Cerebellar cortex (tissue), 1 donor: Measurements from ENCODE around the gene LHFPL3.
"Not testable (repeated sequence)": the region's sequence is repeated elsewhere in the genome, so short reads cannot be mapped to it uniquely, and the experiment has no call there.

Experiments used
- DNase-seq: peaks from one replicate; pipeline ENCODE4 v3.0.0-alpha.2; 2015; ENCODE audit warnings: low spot score

LHFPL3 gene

DNA sequence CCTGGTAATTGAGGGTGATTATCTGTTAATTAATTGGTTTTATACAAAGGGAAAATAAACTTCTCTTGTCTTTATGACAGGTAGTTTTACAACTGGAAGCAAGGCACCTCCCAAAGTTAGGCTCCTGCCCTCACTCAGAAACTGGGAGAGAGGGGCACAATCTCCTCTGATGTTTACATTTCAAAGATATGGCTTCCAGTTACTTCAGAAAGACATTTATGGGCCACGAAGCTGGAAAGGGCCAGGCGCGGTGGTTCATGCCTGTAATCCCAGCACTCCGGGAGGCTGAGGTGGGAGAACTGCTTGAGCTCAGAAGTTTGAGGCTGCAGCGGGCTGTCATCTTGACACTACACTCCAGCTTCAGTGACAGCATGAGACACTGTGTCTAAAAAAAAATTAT is 570.0 kb downstream of the LHFPL3 start:
- DNase-seq, result no peak

GRCh38 chr7:104900525-104901239 is 572.3 kb downstream of the LHFPL3 start:
- no peak for DNase-seq

GRCh38 chr7:104901240-104901619 is 572.8 kb downstream of the LHFPL3 start:
- DNase-seq, result no peak

GRCh38 chr7:104902183-104902582 is 573.8 kb downstream of the LHFPL3 start:
- no peak for DNase-seq

DNA sequence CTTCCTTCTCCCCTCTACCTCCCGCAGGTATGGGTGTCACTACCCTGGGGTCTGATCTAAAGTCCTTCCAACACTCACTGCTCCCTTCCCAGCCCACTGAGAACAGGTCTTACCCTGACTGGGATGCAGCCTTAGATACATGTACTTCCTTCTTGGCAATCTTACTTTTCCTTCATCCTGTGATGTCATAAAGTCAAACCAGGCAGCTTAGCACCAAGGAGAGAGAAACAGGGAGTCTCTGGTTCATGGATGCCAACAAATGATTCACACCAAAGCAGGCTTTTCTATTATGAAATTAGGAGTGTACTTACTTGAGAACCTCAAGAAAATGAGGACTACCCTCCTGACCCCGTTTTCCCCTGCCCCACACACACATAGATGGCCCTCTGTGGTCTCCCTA is 574.6 kb downstream of the LHFPL3 start:
- no peak for DNase-seq

DNA sequence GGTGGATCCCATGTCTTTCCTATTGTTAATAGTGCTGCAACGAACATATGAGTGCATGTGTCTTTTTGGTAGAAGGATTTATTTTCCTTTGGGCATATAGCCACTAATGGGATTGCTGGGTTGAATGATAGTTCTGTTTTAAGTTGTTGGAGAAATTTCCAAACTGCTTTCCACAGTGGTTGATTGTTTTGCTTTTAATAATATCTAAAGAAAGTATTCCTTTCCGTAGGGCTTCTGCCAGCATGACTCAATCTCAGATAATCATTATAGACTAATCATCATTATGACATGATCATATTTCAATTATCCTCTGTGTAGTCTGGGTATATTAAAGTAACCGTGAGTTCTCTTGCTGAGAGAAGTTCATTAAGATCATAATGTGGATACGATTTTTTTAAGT is 575.4 kb downstream of the LHFPL3 start:
- DNase-seq, result no peak

- no peak for DNase-seq
Observed at GRCh38 chr7:104906032-104906431, 577.6 kb downstream of the LHFPL3 start.

- DNase-seq, result no peak
Observed at GRCh38 chr7:104906556-104906955, 578.2 kb downstream of the LHFPL3 start.

GRCh38 chr7:104908636-104909035 is 580.2 kb downstream of the LHFPL3 start:
- no peak for DNase-seq

- DNase-seq, result no peak
Observed at GRCh38 chr7:104909096-104909495, 580.7 kb downstream of the LHFPL3 start.

- DNase-seq, result no peak
Observed at GRCh38 chr7:104914421-104914820, 586.0 kb downstream of the LHFPL3 start.

DNA sequence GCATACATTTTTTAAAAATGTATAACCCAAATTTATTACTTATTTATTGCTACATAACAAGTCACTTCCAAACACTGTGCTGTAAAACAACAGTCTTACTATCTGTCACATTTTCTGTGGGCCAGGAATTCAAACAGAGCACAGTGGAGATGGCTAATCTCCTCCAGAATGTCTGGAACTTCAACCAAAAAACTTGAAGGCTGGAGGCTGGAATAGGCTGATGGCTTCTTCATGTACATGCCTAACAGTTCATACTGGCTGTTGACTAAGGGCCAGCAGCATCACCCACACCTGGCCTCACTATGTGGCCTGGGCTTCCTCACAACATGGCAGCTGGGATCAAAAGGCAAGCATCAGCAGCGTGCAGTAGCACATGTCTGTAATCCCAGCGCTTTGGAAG is 593.2 kb downstream of the LHFPL3 start:
- no peak for DNase-seq

DNA sequence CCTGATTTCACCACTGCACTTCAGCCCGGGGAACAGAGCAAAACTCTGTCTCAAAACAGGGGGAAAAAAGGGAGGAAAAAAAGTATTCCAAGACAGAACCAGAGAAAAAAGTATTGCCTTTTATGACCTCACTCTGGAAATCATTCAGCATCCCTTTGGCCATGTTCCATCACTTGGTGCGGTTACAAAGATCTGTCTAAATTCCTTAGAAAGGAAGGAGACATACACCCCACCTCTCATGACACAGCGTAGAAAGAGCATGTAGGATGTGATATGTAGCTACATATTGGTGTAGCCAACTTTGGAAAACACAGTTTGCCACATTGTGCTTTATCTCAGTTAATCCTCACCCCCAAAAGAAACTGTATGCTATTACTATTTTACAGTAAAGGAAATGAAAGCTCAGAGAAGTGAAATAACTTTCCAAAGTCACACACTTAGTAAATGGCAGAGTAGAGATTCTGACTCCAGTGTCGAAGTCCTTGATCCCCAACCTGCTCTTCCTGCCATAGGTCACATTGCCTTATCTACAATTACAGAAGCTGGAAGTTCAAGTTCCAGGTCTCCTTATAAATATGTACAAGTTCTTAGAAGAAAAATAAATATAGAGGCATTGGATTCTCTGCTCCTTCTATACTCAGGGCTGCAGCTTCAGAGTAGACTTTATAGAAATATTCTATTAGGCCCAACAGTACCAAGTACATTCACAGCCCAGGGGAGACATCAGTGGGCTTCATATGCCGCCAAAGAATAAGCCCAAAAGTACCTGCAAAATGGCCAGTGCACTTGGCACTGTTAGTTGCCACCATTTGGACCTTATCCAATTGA is 594.0 kb downstream of the LHFPL3 start:
- no peak for DNase-seq

DNA sequence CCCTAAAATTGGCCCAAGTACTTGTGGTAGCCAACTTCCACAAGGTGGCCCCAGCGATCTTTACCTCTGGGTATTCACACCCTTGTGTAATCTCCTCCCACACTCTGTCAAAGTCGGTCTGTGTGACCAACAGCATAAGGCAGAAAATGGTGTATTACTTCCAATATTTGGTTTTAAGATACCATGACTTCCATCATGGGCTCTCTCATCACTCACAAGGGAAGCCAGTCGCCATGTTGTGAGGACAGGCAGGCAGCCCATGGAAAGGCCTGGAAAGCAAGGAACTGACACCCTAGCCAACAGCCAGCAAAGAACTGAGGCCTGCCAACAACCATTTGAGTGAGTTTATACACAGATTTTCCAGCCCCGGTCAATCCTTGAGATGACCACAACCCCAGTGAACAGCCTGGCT is 594.6 kb downstream of the LHFPL3 start:
- DNase-seq, result peak; percentile 70

- DNase-seq, result not testable (repeated sequence)
Observed at GRCh38 chr7:104926189-104926588, 597.8 kb downstream of the LHFPL3 start.

DNA sequence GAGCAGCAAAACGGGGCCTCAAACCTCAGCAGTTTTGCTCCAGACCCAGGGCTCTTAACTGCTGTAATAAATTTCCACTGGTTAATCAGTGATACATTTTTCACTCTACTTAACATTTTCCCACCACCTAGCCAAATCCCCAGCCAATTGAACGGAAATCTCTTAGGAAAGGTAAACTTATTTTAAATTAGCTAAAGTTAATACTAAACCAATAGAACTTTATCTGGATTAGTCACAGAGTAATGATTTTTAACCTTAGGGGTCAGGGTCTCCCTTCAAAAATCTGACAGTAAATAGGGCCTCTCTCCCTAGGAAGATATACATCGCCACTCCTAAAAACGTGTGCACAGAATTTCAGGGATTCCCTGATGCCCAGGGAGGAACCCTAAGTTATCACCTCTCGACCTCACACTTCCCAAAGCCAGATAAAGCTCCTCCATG is 598.2 kb downstream of the LHFPL3 start:
- DNase-seq, result no peak

DNA sequence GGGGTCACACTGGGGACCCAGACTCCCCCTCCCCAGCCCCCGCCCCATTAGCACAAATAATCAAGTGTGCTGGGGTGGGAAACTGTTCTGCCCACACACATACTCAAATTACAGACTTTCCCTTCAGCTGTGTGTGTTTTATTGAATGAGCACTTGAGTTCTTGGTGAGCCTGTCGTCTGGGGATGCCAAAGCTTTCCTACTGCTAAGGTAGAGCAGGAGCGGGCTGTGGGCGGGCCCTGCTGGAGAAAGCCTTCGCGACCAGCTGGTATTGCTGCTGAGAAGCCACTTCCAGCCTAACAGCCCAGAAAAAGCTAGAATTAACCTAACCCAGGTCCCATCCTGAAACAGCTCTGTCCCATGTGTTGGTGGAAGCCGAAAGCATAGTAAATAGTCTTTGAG is 598.7 kb downstream of the LHFPL3 start:
- no peak for DNase-seq

DNA sequence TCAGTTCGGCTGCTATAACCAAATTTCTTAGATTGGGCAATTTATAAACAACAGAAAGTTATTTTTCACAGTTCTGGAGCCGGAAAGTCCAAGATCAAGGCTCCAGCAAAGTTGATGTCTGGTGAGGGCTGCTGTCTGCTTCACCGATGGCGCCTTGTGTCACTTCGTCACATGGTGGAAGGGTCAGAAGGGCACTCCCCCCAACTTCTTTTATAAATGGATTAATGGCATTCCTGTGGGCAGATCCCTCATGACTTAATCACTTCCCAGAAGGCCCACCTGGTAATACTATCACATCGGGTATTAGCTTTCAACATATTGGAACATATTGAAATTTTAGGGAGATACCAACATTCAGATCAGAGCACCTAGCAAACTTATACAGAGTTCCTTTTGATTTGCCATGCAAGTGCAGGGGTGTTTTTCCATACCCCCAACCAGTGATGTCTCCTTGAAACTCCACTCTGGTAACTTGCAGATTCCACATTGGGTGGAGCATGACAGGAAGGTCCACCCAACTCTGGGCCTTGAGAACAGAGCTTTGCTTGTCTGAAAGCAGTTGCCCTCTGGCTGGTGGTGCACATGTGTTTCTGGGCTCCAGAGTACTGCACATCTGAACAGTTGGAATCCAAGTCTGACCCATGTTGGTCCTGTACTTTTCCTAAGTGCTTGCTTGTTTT is 600.5 kb downstream of the LHFPL3 start:
- DNase-seq, result no peak

DNA sequence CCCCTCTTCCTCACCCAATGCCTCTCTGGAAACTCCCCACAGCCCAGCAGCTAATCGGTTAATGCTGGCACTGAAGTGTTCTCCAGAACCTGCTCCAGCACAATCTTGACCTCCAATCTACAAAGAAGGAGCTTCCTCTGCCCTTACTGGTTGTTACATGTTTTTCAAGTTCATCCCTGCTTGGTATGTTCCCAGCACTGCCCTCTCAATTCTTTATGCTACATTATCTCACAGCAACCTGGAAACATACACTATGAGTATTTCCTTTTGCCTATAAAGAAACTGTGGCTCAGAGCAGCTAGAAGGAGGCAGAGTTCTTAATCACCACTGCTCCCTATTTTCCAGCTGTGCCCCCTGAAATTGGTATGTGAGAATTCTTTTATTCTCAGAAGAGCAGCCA is 601.5 kb downstream of the LHFPL3 start:
- DNase-seq, result no peak

DNA sequence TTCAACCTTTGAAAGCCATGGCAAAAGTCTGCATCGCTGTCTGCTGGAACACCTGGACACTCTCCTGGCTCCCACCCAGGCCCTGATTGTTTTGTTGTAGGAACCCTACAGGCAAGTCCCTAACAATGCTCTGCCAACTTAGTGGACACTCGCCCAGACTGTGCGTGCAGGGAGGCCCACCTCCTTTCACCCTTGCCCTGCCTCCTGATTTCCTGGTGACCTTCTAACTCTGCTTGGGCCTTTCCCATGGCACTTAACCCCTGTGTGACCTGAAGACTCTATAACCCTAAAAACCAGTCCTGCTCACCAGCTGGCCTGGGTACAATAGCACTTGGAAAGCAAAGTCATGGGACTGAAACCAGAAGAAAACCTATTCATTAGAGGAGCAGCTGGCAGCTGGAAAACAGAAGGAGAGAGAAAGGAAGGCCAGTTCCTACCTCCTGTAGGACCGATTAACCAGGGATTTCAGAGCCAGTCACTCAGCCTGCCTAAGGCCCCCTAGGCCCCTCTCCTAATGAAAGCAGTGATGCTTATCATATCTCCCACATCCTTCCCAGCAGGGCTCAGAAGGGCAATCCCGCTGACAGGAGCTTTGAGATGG is 602.9 kb downstream of the LHFPL3 start:
- DNase-seq, result no peak

- DNase-seq, result no peak
Observed at GRCh38 chr7:104933022-104933421, 604.6 kb downstream of the LHFPL3 start.

DNA sequence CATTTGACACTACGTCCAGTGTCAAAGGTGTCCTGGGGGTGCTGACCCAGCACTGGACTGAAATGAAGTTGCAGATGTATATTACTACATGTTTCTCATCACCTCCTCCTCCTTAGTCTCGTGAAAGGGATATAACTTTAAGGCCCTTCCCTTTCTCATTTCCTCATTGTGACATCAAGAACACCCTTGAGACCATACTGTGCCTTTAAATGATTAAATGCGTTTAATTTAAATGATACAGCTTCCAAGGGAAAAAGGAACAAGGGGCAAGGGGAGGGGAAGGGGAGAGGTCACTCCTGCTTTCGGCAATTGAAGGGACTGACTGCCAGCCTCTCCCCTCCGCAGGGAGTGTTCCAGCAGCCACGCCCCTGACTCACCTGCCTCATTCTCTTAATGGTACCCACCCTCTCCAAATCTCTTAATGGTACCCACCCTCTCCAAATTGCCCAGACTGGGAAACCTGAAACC is 605.2 kb downstream of the LHFPL3 start:
- no peak for DNase-seq
